GM12878 (cell line): ENCODE measurements around the gene NCOA6. TPM values are rescaled to one million over a fixed set of nuclear protein-coding genes. Genes with fewer than 3 reads are reported as not detected.

Experiments
- ATAC-seq: fragments of 200-7000 bp; cut with Tn5 transposase; 3 replicates; pipeline ENCODE4 v1.9.1; 2020; ENCODE audit warnings: mild to moderate bottlenecking, moderate library complexity
- BruUV-seq: library from RNA; stranded (reverse); fragments of 400-500 nt; replicated peaks from 2 replicates; lab custom pipeline; 2021; lab: Mats Ljungman, UMichigan
- CTCF ChIA-PET: fragments of 300-600 bp; sonication (Branson Sonifier 250); formaldehyde crosslinking; extraction: SDS; loops from one replicate; lab custom pipeline; 2021; ENCODE audit warnings: inconsistent platforms; lab: Yijun Ruan, JAX
- POLR2A ChIA-PET: fragments of 350-600 bp; formaldehyde crosslinking; extraction: SDS; loops from one replicate; lab custom pipeline; 2021; ENCODE audit warnings: inconsistent platforms; lab: Charles Lee
- RAD21 ChIA-PET: fragments of 300-600 bp; sonication (Branson Sonifier 250); formaldehyde crosslinking; loops from one replicate; lab custom pipeline; 2023; ENCODE audit warnings: antibody characterized with exemption; ENCODE audit not compliant: unreplicated experiment; lab: Charles Lee
- SMC1A ChIA-PET: fragments of 300-600 bp; sonication (Branson Sonifier 250); formaldehyde crosslinking; loops from one replicate; lab custom pipeline; 2023; ENCODE audit not compliant: unreplicated experiment, uncharacterized antibody; lab: Charles Lee
- DNase-seq: peaks from one replicate; pipeline ENCODE4 v3.0.0-alpha.2; 2011; ENCODE audit warnings: low read depth, low spot score
- FAIRE-seq: peaks from 3 replicates; lab custom pipeline; 2011; peaks lifted over from hg19 to GRCh38; lab: Jason Lieb, UNC
- H2AFZ ChIP-seq: 2 replicates; pipeline ENCODE4 v1.6.0; 2011; ENCODE audit warnings: low read depth, low read length, control low read depth; ENCODE audit not compliant: control insufficient read depth
- H3K27ac ChIP-seq: 2 replicates; pipeline ENCODE4 v1.5.1; 2011; ENCODE audit warnings: control low read depth; ENCODE audit not compliant: control insufficient read depth, insufficient read depth
- H3K27me3 ChIP-seq, 2 experiments: replicated peaks in 1 of 2; 2 replicates each; pipeline versions ENCODE4 v1.6.0 to v1.6.1; 2011; ENCODE audit warnings: low read length in 1 of 2; ENCODE audit not compliant: control insufficient read depth in 2 of 2, insufficient read depth in 2 of 2
- H3K36me3 ChIP-seq, 2 experiments: 2 replicates each; pipeline ENCODE4 v1.5.1; 2011; ENCODE audit warnings: low read length in 1 of 2; ENCODE audit not compliant: control insufficient read depth in 2 of 2, insufficient read depth in 2 of 2
- H3K4me1 ChIP-seq: 2 replicates; pipeline ENCODE4 v1.6.1; 2011; ENCODE audit warnings: mild to moderate bottlenecking, low read length, moderate library complexity, mixed read lengths; ENCODE audit not compliant: control insufficient read depth, insufficient read depth
- H3K4me2 ChIP-seq: 2 replicates; pipeline ENCODE4 v1.6.0; 2011; ENCODE audit warnings: control low read depth; ENCODE audit not compliant: control insufficient read depth, insufficient read depth
- H3K4me3 ChIP-seq: fragments of 200-600 bp; sonication (generic); 2 replicates; pipeline ENCODE4 v1.5.1; 2016
- H3K79me2 ChIP-seq: 2 replicates; pipeline ENCODE4 v1.6.0; 2011; ENCODE audit warnings: low read length; ENCODE audit not compliant: control insufficient read depth, insufficient read depth
- H3K9ac ChIP-seq: 2 replicates; pipeline ENCODE4 v1.8.0; 2011; ENCODE audit warnings: low read length, control low read depth, mixed read lengths; ENCODE audit not compliant: control insufficient read depth, insufficient read depth
- H3K9me3 ChIP-seq: replicated peaks from 3 replicates; pipeline ENCODE4 v1.5.1; 2011; ENCODE audit warnings: mild to moderate bottlenecking, low read length; ENCODE audit not compliant: control insufficient read depth, insufficient read depth
- H4K20me1 ChIP-seq: 2 replicates; pipeline ENCODE4 v1.6.0; 2011; ENCODE audit not compliant: control insufficient read depth, insufficient read depth
- CEBPB ChIP-seq, 2 experiments: fragments of 150-350 bp in 1 of 2; IDR thresholded peaks; 2 replicates each; pipeline ENCODE4 v1.6.1; 2012 to 2014; ENCODE audit warnings: low read depth in 2 of 2, low read length in 2 of 2, borderline replicate concordance in 1 of 2, inconsistent platforms in 1 of 2
- CREB1 ChIP-seq: IDR thresholded peaks from 2 replicates; pipeline ENCODE4 v1.6.1; 2012; ENCODE audit warnings: low read depth, mild to moderate bottlenecking, inconsistent platforms
- E4F1 ChIP-seq: fragments of 450-650 bp; IDR thresholded peaks from 2 replicates; pipeline ENCODE4 v1.6.1; 2018; ENCODE audit warnings: borderline replicate concordance, mild to moderate bottlenecking; ENCODE audit not compliant: partially characterized antibody
- EZH2 ChIP-seq: IDR thresholded peaks from 2 replicates; pipeline ENCODE4 v1.6.1; 2012; ENCODE audit warnings: low read depth, mild to moderate bottlenecking, control low read depth, inconsistent platforms, low read length, borderline replicate concordance; ENCODE audit not compliant: control insufficient read depth
- HDAC6 ChIP-seq: fragments of 200-600 bp; sonication (generic); IDR thresholded peaks from one replicate; pipeline ENCODE4 v1.8.0; 2017; ENCODE audit warnings: antibody characterized with exemption; ENCODE audit not compliant: unreplicated experiment
- whole genome bisulfite sequencing: methylation state at CpG from one replicate; pipeline ENCODE4 v1.1.6; 2016; ENCODE audit warnings: low lambda C conversion rate; ENCODE audit not compliant: insufficient replicate concordance, insufficient coverage; ENCODE audit errors: missing lambda C conversion rate; 5-methylcytosine and 5-hydroxymethylcytosine counted together
- in situ Hi-C: fragments of 300-500 bp; cut with MboI; formaldehyde crosslinking; loops from 9 replicates; pipeline ENCODE4 v1.14.3; 2018; ENCODE audit warnings: mixed read lengths
- intact Hi-C: fragments of 100-400 bp; cut with micrococcal nuclease; formaldehyde crosslinking; loops from one replicate; pipeline ENCODE4 v1.14.2; 2022; ENCODE audit not compliant: unreplicated experiment
- polyA plus RNA-seq, 11 experiments: library from polyadenylated mRNA; depleted of rRNA in 4 of 11; unstranded in 6 of 11; stranded (reverse) in 5 of 11; fragments of >200 nt; fragmentation: Nextera tagmentation in 4 of 11; fragmentation: Illumina TruSeq in 1 of 11; extraction: Ambion mirVana in 4 of 11; extraction: Trizol in 1 of 11; gene quantifications; 1 replicate in 1 of 11; 2 replicates in 10 of 11; pipeline versions ENCODE4 v1.2.1 to v1.2.3, GENCODE V29; 2011 to 2016; ENCODE audit warnings: inconsistent platforms in 2 of 11, missing spikeins in 2 of 11, low read depth in 1 of 11
- total RNA-seq, 4 experiments: library from RNA; depleted of rRNA in 3 of 4; stranded (reverse); fragments of >200 nt in 3 of 4; fragmentation: Illumina TruSeq in 1 of 4; extraction: Trizol in 1 of 4; gene quantifications; 2 replicates each; pipeline versions ENCODE4 v1.2.1 to v1.2.3, GENCODE V29; 2013 to 2021

NCOA6 gene
- total and polyA plus RNA-seq, 10 of the 15 experiments (the other 5 are each of a cell fraction or from before 2014, with no cell fraction given) = 6.1 to 20.6 (median 12.6) TPM

- SMC1A ChIA-PET = interaction anchor here (1.1 kb wide), 1 partner anchor 24 kb away, joined by 6 read pairs; no protein-coding TSS in a partner anchor
- in situ Hi-C loops (no loop called here), intact Hi-C loops (no loop called here)
- FAIRE-seq (no peak), ATAC-seq (no peak), DNase-seq (no peak)
- Histone ChIP-seq H3K9ac (no peak overlapping the region), H3K4me3 (no peak overlapping the region), H3K4me2 (no peak overlapping the region), H2AFZ (no peak overlapping the region), H3K79me2 (no peaks in the 10 kb centered on the region), H3K4me1 (no peaks in the 10 kb centered on the region), H3K27ac (no peak overlapping the region), H3K27me3 (no peaks in the 10 kb centered on the region), H3K36me3 (no peaks in the 10 kb centered on the region), H4K20me1 (no peaks in the 10 kb centered on the region), H3K9me3 (no peaks in the 10 kb centered on the region)
- CTCF ChIA-PET = no interaction called here
- no peak for TF ChIP-seq HDAC6
- 92% methylated on average over 1 of the region's 3 CpGs for WGBS
- no TSS peak for BruUV-seq
- POLR2A ChIA-PET = no interaction called here
- RAD21 ChIA-PET = no interaction called here
Measured at GRCh38 chr20:34683667-34684066, 141.8 kb downstream of the NCOA6 start.

GRCh38 chr20:34680586-34681175 lies 144.8 kb downstream of the NCOA6 start:
- BruUV-seq = no TSS peak
- intact Hi-C loops (no loop called here), in situ Hi-C loops (no loop called here)
- Histone ChIP-seq H3K4me3 (no peak overlapping the region), H4K20me1 (no peaks in the 10 kb centered on the region), H3K36me3 (no peaks in the 10 kb centered on the region), H2AFZ (no peak overlapping the region), H3K27ac (no peak overlapping the region), H3K27me3 (no peaks in the 10 kb centered on the region), H3K9me3 (no peaks in the 10 kb centered on the region), H3K4me2 (no peak overlapping the region), H3K79me2 (peaks cover 10% of the 10 kb centered on the region), H3K4me1 (no peaks in the 10 kb centered on the region; the same call in 1 of the 2 replicates), H3K9ac (no peak overlapping the region)
- DNase-seq (no peak), FAIRE-seq (no peak)
- POLR2A ChIA-PET = interaction anchor here (0.5 to 0.7 kb wide), 2 partner anchors 9 to 14 kb away, joined by 3 read pairs; no protein-coding TSS in a partner anchor
- RAD21 ChIA-PET = interaction anchor here (0.6 to 2.2 kb wide), 5 partner anchors 22 to 368 kb away, joined by 3 to 5 read pairs (median 3); no protein-coding TSS in a partner anchor
- CTCF ChIA-PET = interaction anchor here (1.1 to 1.6 kb wide), 4 partner anchors 12 to 142 kb away, joined by 3 to 4 read pairs (median 3); partner anchors contain the start of gene TP53INP2
- SMC1A ChIA-PET = interaction anchor here (0.9 to 2.2 kb wide), 4 partner anchors 9 to 30 kb away, joined by 3 to 5 read pairs (median 4); no protein-coding TSS in a partner anchor
- no peak for TF ChIP-seq E4F1
- TF ChIP-seq EZH2 = no peak
- TF ChIP-seq CEBPB (IDR thresholded peaks at IDR 0.05; ENCODE audit: borderline replicate concordance in 1 of 2, low read depth in 2 of 2, low read length in 2 of 2) = peak in 1 of 2 experiments; percentile 33; a peak in 1 of 4 replicates
- 0 out of 2 replicates have a peak, but pooled peaks have one; percentile 44 for TF ChIP-seq CREB1
- TF ChIP-seq, all 136 proteins: peak for 2
- ATAC-seq = no peak
